H9 (cell line): ENCODE data around the gene APOB. TPM values are rescaled to one million over a fixed set of nuclear protein-coding genes. Genes with fewer than 3 reads are reported as not detected.

Source experiments
- DNase-seq: peaks from one replicate; pipeline ENCODE4 v3.0.0-alpha.2; 2017
- H2AFZ ChIP-seq: one replicate; pipeline ENCODE4 v1.6.1; 2013; ENCODE audit warnings: mild to moderate bottlenecking, low read length, control low read depth, moderate library complexity
- H2AK5ac ChIP-seq: 2 replicates; pipeline ENCODE4 v1.6.1; 2013; ENCODE audit warnings: low read length, control low read depth, mixed read lengths; ENCODE audit not compliant: insufficient read length
- H2BK120ac ChIP-seq: one replicate; pipeline ENCODE4 v1.6.1; 2013; ENCODE audit warnings: low read depth, mild to moderate bottlenecking, low read length, control low read depth, inconsistent platforms; ENCODE audit not compliant: poor library complexity, severe bottlenecking
- H2BK12ac ChIP-seq: 2 replicates; pipeline ENCODE4 v1.6.1; 2013; ENCODE audit warnings: low read length, control low read depth, mixed read lengths, low read depth; ENCODE audit not compliant: insufficient read length
- H2BK15ac ChIP-seq: 2 replicates; pipeline ENCODE4 v1.6.1; 2013; ENCODE audit warnings: low read depth, low read length, control low read depth
- H2BK20ac ChIP-seq: one replicate; pipeline ENCODE4 v1.6.1; 2013; ENCODE audit warnings: low read depth, mild to moderate bottlenecking, low read length, control low read depth, inconsistent platforms; ENCODE audit not compliant: poor library complexity, severe bottlenecking
- H2BK5ac ChIP-seq: 2 replicates; pipeline ENCODE4 v1.6.1; 2013; ENCODE audit warnings: low read length, control low read depth, mixed read lengths; ENCODE audit not compliant: insufficient read length
- H3K14ac ChIP-seq: 2 replicates; pipeline ENCODE4 v1.6.1; 2013; ENCODE audit warnings: low read length, control low read depth; ENCODE audit not compliant: insufficient read depth
- H3K18ac ChIP-seq: 2 replicates; pipeline ENCODE4 v1.6.1; 2013; ENCODE audit warnings: low read depth, mild to moderate bottlenecking, mixed read lengths, low read length, control low read depth; ENCODE audit not compliant: insufficient read length
- H3K23ac ChIP-seq: 2 replicates; pipeline ENCODE4 v1.6.1; 2013; ENCODE audit warnings: low read length, control low read depth, mixed read lengths, low read depth; ENCODE audit not compliant: insufficient read length
- H3K23me2 ChIP-seq: 2 replicates; pipeline ENCODE4 v1.6.1; 2013; ENCODE audit warnings: low read depth, mild to moderate bottlenecking, mixed read lengths, low read length, control low read depth; ENCODE audit not compliant: insufficient read length, poor library complexity, severe bottlenecking
- H3K27ac ChIP-seq: 2 replicates; pipeline ENCODE4 v1.5.1; 2013; ENCODE audit warnings: low read length, control low read depth, mixed read lengths, low read depth; ENCODE audit not compliant: insufficient read length
- H3K27me3 ChIP-seq: 2 replicates; pipeline ENCODE4 v1.6.1; 2013; ENCODE audit warnings: low read length, control low read depth, inconsistent platforms; ENCODE audit not compliant: insufficient read depth
- H3K4ac ChIP-seq: 2 replicates; pipeline ENCODE4 v1.6.1; 2013; ENCODE audit warnings: low read depth, mild to moderate bottlenecking, control low read depth, inconsistent platforms, low read length, moderate library complexity
- H3K4me1 ChIP-seq: 2 replicates; pipeline ENCODE4 v1.6.1; 2013; ENCODE audit warnings: low read length, control low read depth, inconsistent platforms; ENCODE audit not compliant: insufficient read depth
- H3K4me2 ChIP-seq: 2 replicates; pipeline ENCODE4 v1.6.1; 2013; ENCODE audit warnings: low read length, control low read depth, mixed read lengths; ENCODE audit not compliant: insufficient read length, insufficient read depth
- H3K56ac ChIP-seq: 2 replicates; pipeline ENCODE4 v1.6.1; 2013; ENCODE audit warnings: low read depth, mild to moderate bottlenecking, mixed read lengths, low read length, control low read depth; ENCODE audit not compliant: insufficient read length
- H3K79me1 ChIP-seq: 2 replicates; pipeline ENCODE4 v1.6.1; 2013; ENCODE audit warnings: low read depth, mild to moderate bottlenecking, moderate library complexity, low read length, control low read depth, inconsistent platforms; ENCODE audit not compliant: insufficient read depth, poor library complexity, severe bottlenecking
- H3K79me2 ChIP-seq: 2 replicates; pipeline ENCODE4 v1.6.1; 2013; ENCODE audit warnings: low read length, control low read depth, inconsistent platforms; ENCODE audit not compliant: insufficient read depth
- H3K9ac ChIP-seq: 2 replicates; pipeline ENCODE4 v1.6.1; 2013; ENCODE audit warnings: low read length, control low read depth, mixed read lengths; ENCODE audit not compliant: insufficient read length; ENCODE audit errors: extremely low read depth
- H3K9me3 ChIP-seq: one replicate; pipeline ENCODE4 v1.6.1; 2013; ENCODE audit warnings: low read depth, low read length, inconsistent platforms; ENCODE audit not compliant: control insufficient read depth
- H3T11ph ChIP-seq: one replicate; pipeline ENCODE4 v1.6.1; 2013; ENCODE audit warnings: mild to moderate bottlenecking, low read length, control low read depth, inconsistent platforms
- H4K20me1 ChIP-seq: one replicate; pipeline ENCODE4 v1.6.1; 2013; ENCODE audit not compliant: control insufficient read depth, insufficient read length, insufficient read depth
- H4K5ac ChIP-seq: 2 replicates; pipeline ENCODE4 v1.6.1; 2013; ENCODE audit warnings: low read depth, mild to moderate bottlenecking, mixed read lengths, low read length, control low read depth; ENCODE audit not compliant: insufficient read length
- H4K8ac ChIP-seq: replicated peaks from 2 replicates; pipeline ENCODE4 v1.6.1; 2013; ENCODE audit warnings: low read length, control low read depth, mixed read lengths, low read depth; ENCODE audit not compliant: insufficient read length
- H4K91ac ChIP-seq: 2 replicates; pipeline ENCODE4 v1.6.1; 2013; ENCODE audit warnings: low read depth, mild to moderate bottlenecking, moderate library complexity, mixed read lengths, low read length, control low read depth; ENCODE audit not compliant: insufficient read length
- H3K27ac Mint-ChIP-seq, 3 experiments: 2 replicates in 2 of 3; 3 replicates in 1 of 3; pipeline ENCODE4 v1.8.0; 2020 to 2021; ENCODE audit warnings: mixed read lengths in 3 of 3, mild to moderate bottlenecking in 1 of 3, moderate library complexity in 1 of 3
- H3K27me3 Mint-ChIP-seq: 2 replicates; pipeline ENCODE4 v1.8.0; 2021; ENCODE audit warnings: low read depth, mild to moderate bottlenecking, moderate library complexity, mixed read lengths
- H3K36me3 Mint-ChIP-seq, 3 experiments: 2 replicates in 2 of 3; 3 replicates in 1 of 3; pipeline ENCODE4 v1.8.0; 2020 to 2021; ENCODE audit warnings: low read depth in 3 of 3, mixed read lengths in 3 of 3; ENCODE audit not compliant: insufficient read depth in 1 of 3
- H3K4me1 Mint-ChIP-seq, 2 experiments: 2 replicates each; pipeline ENCODE4 v1.8.0; 2020; ENCODE audit warnings: mixed read lengths in 2 of 2
- H3K4me3 Mint-ChIP-seq, 2 experiments: 2 replicates in 1 of 2; 3 replicates in 1 of 2; pipeline ENCODE4 v1.8.0; 2020 to 2021; ENCODE audit warnings: mild to moderate bottlenecking in 2 of 2, mixed read lengths in 2 of 2, moderate library complexity in 1 of 2
- H3K9me3 Mint-ChIP-seq, 2 experiments: 2 replicates in 1 of 2; 3 replicates in 1 of 2; pipeline ENCODE4 v1.8.0; 2020; ENCODE audit warnings: mild to moderate bottlenecking in 2 of 2, mixed read lengths in 2 of 2, moderate library complexity in 1 of 2
- WGBS: extraction: QIAGEN DNeasy Blood & Tissue Kit; methylation state at CpG from one replicate; pipeline ENCODE4 v1.1.7; 2013; ENCODE audit warnings: missing lambda C conversion rate, low lambda C conversion rate, mixed read lengths; ENCODE audit not compliant: insufficient read length; ENCODE audit errors: extremely low coverage; 5-methylcytosine and 5-hydroxymethylcytosine counted together
- total RNA-seq: library from RNA; stranded (reverse); gene quantifications from 2 replicates; pipeline ENCODE4 v1.2.1, GENCODE V29; 2021
- TF ChIP-seq, protein P1 (sequence below): fragments of 200-600 bp; sonication (generic); conservative IDR thresholded peaks from 3 replicates; pipeline ENCODE4 v1.8.0; 2021; ENCODE audit warnings: antibody characterized with exemption, mild to moderate bottlenecking

The APOB gene
- total RNA-seq, 1 experiment from 2014 or later = 0.26 TPM

DNA sequence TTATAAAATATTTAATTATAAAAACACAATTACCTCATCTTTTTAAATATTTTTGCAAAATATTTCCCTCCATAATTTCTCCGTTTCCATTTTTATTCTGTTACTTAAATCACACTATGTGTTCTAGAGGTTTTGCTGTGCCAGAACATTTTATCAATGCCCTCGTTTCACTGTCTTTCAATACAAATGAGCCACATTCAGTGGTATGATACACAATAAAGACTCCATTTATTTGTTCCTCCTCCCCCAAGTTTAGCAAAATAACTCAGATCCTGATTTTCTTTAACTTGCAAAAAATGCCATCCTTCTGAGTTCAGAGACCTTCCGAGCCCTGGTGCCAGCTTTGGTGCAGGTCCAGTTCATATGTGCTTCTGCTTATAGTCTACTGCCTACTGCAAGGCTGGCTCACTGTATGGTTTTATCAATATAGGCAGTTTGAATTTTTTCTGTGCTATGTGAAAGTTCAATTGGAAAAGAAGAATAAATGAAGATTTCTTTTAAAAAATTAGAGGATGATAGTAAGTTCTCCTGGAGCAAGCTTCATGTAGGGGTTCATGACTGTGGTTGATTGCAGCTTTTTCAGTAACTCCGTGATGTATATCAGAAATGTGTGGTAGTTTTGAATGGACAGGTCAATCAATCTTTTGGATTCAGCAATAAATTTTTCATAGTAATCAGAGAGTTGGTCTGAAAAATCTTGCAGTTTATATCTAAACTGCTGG, 42.5 kb downstream of the APOB start:
- Histone ChIP-seq H4K20me1 (no peaks in the 10 kb centered on the region), H3K79me1 (no peaks in the 10 kb centered on the region), H2BK15ac (no peak overlapping the region), H3K4me2 (no peak overlapping the region), H3K14ac (no peak overlapping the region), H3T11ph (no peak overlapping the region), H3K9ac (no peak overlapping the region), H3K23ac (no peak overlapping the region), H3K18ac (no peak overlapping the region), H3K27ac (no peak overlapping the region), H2BK5ac (no peak overlapping the region), H2AK5ac (no peak overlapping the region), H3K4ac (no peak overlapping the region), H4K5ac (no peak overlapping the region), H3K79me2 (no peaks in the 10 kb centered on the region), H3K27me3 (no peaks in the 10 kb centered on the region), H4K8ac (no peak overlapping the region), H3K9me3 (no peaks in the 10 kb centered on the region), H2BK120ac (no peak overlapping the region), H3K4me1 (no peaks in the 10 kb centered on the region), H2BK20ac (no peak overlapping the region), H3K23me2 (no peaks in the 10 kb centered on the region), H2AFZ (no peak overlapping the region), H2BK12ac (no peak overlapping the region), H4K91ac (no peak overlapping the region), H3K56ac (no peak overlapping the region)
- Mint-ChIP-seq H3K27me3 (peaks cover 14% of the 10 kb centered on the region), H3K9me3 (peaks cover 0 to 4% of the 10 kb centered on the region in 2 experiments; a peak in 3 of 5 replicates), H3K4me3 (no peak overlapping the region), H3K36me3 (no peaks in the 10 kb centered on the region), H3K4me1 (no peaks in the 10 kb centered on the region), H3K27ac (peak overlapping the region in 1 of 3 experiments; percentile 4; a peak in 1 of 7 replicates)
- TF ChIP-seq, protein P1, sequence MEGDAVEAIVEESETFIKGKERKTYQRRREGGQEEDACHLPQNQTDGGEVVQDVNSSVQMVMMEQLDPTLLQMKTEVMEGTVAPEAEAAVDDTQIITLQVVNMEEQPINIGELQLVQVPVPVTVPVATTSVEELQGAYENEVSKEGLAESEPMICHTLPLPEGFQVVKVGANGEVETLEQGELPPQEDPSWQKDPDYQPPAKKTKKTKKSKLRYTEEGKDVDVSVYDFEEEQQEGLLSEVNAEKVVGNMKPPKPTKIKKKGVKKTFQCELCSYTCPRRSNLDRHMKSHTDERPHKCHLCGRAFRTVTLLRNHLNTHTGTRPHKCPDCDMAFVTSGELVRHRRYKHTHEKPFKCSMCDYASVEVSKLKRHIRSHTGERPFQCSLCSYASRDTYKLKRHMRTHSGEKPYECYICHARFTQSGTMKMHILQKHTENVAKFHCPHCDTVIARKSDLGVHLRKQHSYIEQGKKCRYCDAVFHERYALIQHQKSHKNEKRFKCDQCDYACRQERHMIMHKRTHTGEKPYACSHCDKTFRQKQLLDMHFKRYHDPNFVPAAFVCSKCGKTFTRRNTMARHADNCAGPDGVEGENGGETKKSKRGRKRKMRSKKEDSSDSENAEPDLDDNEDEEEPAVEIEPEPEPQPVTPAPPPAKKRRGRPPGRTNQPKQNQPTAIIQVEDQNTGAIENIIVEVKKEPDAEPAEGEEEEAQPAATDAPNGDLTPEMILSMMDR = no peak
- no peak for DNase-seq
- 100% methylated on average over 1 of the region's 4 CpGs for WGBS
